ENCODE results near the gene MED10. TPM values are rescaled to one million over a fixed set of nuclear protein-coding genes. Genes with fewer than 3 reads are reported as not detected.

The MED10 gene
- total and polyA plus RNA-seq, 2 donors (not counting 1 experiment from before 2014, with no cell fraction given): 49.9 to 50.9 TPM

DNA sequence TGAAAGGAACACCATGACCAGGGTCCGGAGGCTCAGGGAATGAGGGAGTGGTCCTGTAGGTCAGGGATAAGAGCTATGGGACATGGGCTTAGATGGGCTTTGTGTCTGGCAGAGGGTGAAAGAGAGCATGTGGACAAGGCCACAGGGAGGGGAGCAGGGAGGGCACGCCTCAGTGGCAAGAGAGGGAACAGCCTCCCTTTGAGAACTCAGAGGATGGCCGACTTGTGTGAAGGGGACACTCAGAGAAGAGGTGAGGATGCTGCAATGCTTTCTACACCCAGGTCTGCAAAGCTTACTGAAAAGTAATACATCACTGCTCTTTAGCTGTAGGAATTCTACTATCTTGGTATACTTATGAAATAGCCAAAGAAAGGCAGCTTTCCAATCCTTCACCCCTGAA, 23.5 kb downstream of the MED10 start:
- peaks cover 4% of the 10 kb centered on the region for H3K4me1 Mint-ChIP-seq
- Histone ChIP-seq H2AFZ (ENCODE audit: insufficient read depth, low read depth, low read length, poor library complexity, severe bottlenecking) (no peak overlapping the region), H3K9me3 (ENCODE audit: control extremely low read depth in 1 of 3, control insufficient read depth in 2 of 3, insufficient read depth in 1 of 3, low read length in 2 of 3) (peaks cover 0 to 3% (median 0%) of the 10 kb centered on the region in 3 donors), H4K20me1 (ENCODE audit: control insufficient read depth, insufficient read depth, low read length, poor library complexity, severe bottlenecking) (no peaks in the 10 kb centered on the region), H3K4me3 (ENCODE audit: control extremely low read depth in 1 of 5, extremely low read depth in 1 of 5, insufficient read depth in 1 of 5, low read depth in 2 of 5, low read length in 4 of 5) (no peak overlapping the region), H3K9ac (ENCODE audit: low read length) (no peak overlapping the region), H3K4me2 (replicated peaks; ENCODE audit: low read depth, low read length, poor library complexity, severe bottlenecking) (no peak overlapping the region), H3K27ac (ENCODE audit: low read length in 2 of 2) (no peak overlapping the region), H3K79me2 (ENCODE audit: control insufficient read depth, insufficient read depth, low read length) (no peaks in the 10 kb centered on the region), H3K4me1 (ENCODE audit: control insufficient read depth in 2 of 2, insufficient read depth in 2 of 2, low read length in 2 of 2) (peaks cover 3 to 5% of the 10 kb centered on the region in 2 donors), H3K27me3 (replicated peaks in 1 of 4; ENCODE audit: control extremely low read depth in 1 of 4, control insufficient read depth in 3 of 4, insufficient read depth in 4 of 4, low read length in 3 of 4) (no peaks in the 10 kb centered on the region), H3K36me3 (replicated peaks in 1 of 2; ENCODE audit: control extremely low read depth in 1 of 2, control insufficient read depth in 1 of 2, extremely low read depth in 1 of 2, insufficient read depth in 2 of 2, low read length in 1 of 2) (peaks cover 0 to 3% of the 10 kb centered on the region in 2 experiments)
- 65% methylated on average over 2 of the region's 3 CpGs for WGBS (ENCODE audit: insufficient coverage)
- TF ChIP-seq, protein P1, sequence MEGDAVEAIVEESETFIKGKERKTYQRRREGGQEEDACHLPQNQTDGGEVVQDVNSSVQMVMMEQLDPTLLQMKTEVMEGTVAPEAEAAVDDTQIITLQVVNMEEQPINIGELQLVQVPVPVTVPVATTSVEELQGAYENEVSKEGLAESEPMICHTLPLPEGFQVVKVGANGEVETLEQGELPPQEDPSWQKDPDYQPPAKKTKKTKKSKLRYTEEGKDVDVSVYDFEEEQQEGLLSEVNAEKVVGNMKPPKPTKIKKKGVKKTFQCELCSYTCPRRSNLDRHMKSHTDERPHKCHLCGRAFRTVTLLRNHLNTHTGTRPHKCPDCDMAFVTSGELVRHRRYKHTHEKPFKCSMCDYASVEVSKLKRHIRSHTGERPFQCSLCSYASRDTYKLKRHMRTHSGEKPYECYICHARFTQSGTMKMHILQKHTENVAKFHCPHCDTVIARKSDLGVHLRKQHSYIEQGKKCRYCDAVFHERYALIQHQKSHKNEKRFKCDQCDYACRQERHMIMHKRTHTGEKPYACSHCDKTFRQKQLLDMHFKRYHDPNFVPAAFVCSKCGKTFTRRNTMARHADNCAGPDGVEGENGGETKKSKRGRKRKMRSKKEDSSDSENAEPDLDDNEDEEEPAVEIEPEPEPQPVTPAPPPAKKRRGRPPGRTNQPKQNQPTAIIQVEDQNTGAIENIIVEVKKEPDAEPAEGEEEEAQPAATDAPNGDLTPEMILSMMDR (IDR thresholded peaks at IDR 0.05): no peak
- no peak for TF ChIP-seq EZH2 (IDR thresholded peaks at IDR 0.05; ENCODE audit: borderline replicate concordance, insufficient read depth, low read depth, low read length, poor library complexity, severe bottlenecking)
- no peak overlapping the region for H3K4me3 Mint-ChIP-seq
- no peaks in the 10 kb centered on the region for H3K9me3 Mint-ChIP-seq (ENCODE audit: insufficient read depth)
- no peaks in the 10 kb centered on the region for H3K27me3 Mint-ChIP-seq
- no peak overlapping the region for H3K27ac Mint-ChIP-seq
- ChIA-PET POLR2A (no interaction called here), CTCF (no interaction called here)
- DNase-seq (no peak), ATAC-seq (ENCODE audit: low read depth) (no peak)
- intact Hi-C loops (cut with micrococcal nuclease): no loop called here

DNA sequence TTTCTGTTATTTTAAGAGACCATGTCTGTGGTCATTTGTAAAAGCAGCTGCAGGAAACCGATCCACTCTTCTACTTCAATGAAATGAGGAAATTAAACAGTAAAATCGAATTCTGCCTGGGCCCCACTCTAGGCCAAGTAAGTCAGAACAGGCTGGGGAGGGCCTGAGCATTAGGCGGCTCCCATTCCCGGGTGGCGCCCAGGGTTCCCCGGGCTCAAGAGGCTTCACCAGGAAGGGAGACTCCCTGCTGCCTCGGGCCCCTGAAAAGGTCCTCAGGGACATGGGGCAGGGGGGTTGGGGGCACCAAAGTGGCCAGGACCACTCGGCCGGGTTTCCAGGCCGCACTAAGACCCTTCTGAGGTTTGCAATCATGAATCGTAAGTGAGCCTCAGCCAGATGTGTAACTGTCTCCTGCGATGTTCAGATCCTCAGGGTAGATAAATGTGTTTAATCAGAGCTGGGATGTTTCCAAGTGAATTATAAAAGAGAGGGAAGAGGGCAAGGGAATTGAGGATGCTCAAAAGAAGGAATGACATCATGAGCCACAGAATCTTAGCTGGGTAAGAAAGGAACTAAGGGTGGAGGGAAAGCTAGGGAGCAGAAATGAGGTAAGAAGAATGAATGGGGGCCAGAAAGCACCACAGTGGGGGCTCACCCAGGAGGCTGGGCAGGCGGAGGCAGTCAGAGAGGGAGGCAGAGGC, 24.6 kb downstream of the MED10 start:
- Histone ChIP-seq H3K36me3 (replicated peaks in 1 of 2; ENCODE audit: control extremely low read depth in 1 of 2, control insufficient read depth in 1 of 2, extremely low read depth in 1 of 2, insufficient read depth in 2 of 2, low read length in 1 of 2) (peaks cover 0 to 3% of the 10 kb centered on the region in 2 experiments), H3K9ac (ENCODE audit: low read length) (no peak overlapping the region), H3K4me2 (replicated peaks; ENCODE audit: low read depth, low read length, poor library complexity, severe bottlenecking) (no peak overlapping the region), H4K20me1 (ENCODE audit: control insufficient read depth, insufficient read depth, low read length, poor library complexity, severe bottlenecking) (no peaks in the 10 kb centered on the region), H3K27ac (ENCODE audit: low read length in 2 of 2) (no peak overlapping the region), H3K79me2 (ENCODE audit: control insufficient read depth, insufficient read depth, low read length) (no peaks in the 10 kb centered on the region), H3K9me3 (ENCODE audit: control extremely low read depth in 1 of 3, control insufficient read depth in 2 of 3, insufficient read depth in 1 of 3, low read length in 2 of 3) (peaks cover 0 to 3% (median 0%) of the 10 kb centered on the region in 3 donors), H3K4me1 (ENCODE audit: control insufficient read depth in 2 of 2, insufficient read depth in 2 of 2, low read length in 2 of 2) (no peaks in the 10 kb centered on the region), H3K4me3 (ENCODE audit: control extremely low read depth in 1 of 5, extremely low read depth in 1 of 5, insufficient read depth in 1 of 5, low read depth in 2 of 5, low read length in 4 of 5) (no peak overlapping the region), H3K27me3 (replicated peaks in 1 of 4; ENCODE audit: control extremely low read depth in 1 of 4, control insufficient read depth in 3 of 4, insufficient read depth in 4 of 4, low read length in 3 of 4) (no peaks in the 10 kb centered on the region), H2AFZ (ENCODE audit: insufficient read depth, low read depth, low read length, poor library complexity, severe bottlenecking) (no peak overlapping the region)
- no peaks in the 10 kb centered on the region for H3K27me3 Mint-ChIP-seq
- DNase-seq: no peak
- ChIA-PET CTCF (no interaction called here), POLR2A (no interaction called here)
- intact Hi-C loops (cut with micrococcal nuclease): no loop called here
- no peaks in the 10 kb centered on the region for H3K9me3 Mint-ChIP-seq (ENCODE audit: insufficient read depth)
- no peak overlapping the region for H3K27ac Mint-ChIP-seq
- TF ChIP-seq EZH2 (IDR thresholded peaks at IDR 0.05; ENCODE audit: borderline replicate concordance, insufficient read depth, low read depth, low read length, poor library complexity, severe bottlenecking): no peak
- TF ChIP-seq, protein P1 (IDR thresholded peaks at IDR 0.05): no peak
- ATAC-seq (ENCODE audit: low read depth): no peak
- H3K4me3 Mint-ChIP-seq: no peak overlapping the region
- WGBS (ENCODE audit: insufficient coverage): 89% methylated on average over 12 of the region's 13 CpGs
- no peaks in the 10 kb centered on the region for H3K4me1 Mint-ChIP-seq
